NB4 (cell line): ENCODE measurements around the gene SEZ6.

ENCODE experiments used
- DNase-seq: peaks from one replicate; pipeline ENCODE4 v3.0.0; 2010; ENCODE audit warnings: low read depth
- H3K4me3 ChIP-seq: one replicate; pipeline ENCODE4 v1.5.1; 2011; ENCODE audit warnings: mild to moderate bottlenecking, low read depth, low read length, moderate library complexity
- MAX ChIP-seq: IDR thresholded peaks from 2 replicates; pipeline ENCODE4 v1.6.1; 2011; ENCODE audit warnings: low read depth, low read length
- MYC ChIP-seq: IDR thresholded peaks from 2 replicates; pipeline ENCODE4 v1.6.1; 2011; ENCODE audit warnings: low read depth, low read length
- POLR2A ChIP-seq: IDR thresholded peaks from 2 replicates; pipeline ENCODE4 v1.6.1; 2011; ENCODE audit warnings: mild to moderate bottlenecking; ENCODE audit not compliant: insufficient read length; ENCODE audit errors: extremely low read depth
- TF ChIP-seq, protein P1 (sequence below): IDR thresholded peaks from one replicate; pipeline ENCODE4 v1.5.1; 2012; ENCODE audit warnings: low read depth, low read length

SEZ6 gene

GRCh38 chr17:29032013-29032856 lies 26.4 kb upstream of the SEZ6 start:
- no peak overlapping the region for H3K4me3 ChIP-seq
- no peak for DNase-seq
- TF ChIP-seq MYC (no peak), POLR2A (no peak), MAX (no peak)
- TF ChIP-seq, protein P1, sequence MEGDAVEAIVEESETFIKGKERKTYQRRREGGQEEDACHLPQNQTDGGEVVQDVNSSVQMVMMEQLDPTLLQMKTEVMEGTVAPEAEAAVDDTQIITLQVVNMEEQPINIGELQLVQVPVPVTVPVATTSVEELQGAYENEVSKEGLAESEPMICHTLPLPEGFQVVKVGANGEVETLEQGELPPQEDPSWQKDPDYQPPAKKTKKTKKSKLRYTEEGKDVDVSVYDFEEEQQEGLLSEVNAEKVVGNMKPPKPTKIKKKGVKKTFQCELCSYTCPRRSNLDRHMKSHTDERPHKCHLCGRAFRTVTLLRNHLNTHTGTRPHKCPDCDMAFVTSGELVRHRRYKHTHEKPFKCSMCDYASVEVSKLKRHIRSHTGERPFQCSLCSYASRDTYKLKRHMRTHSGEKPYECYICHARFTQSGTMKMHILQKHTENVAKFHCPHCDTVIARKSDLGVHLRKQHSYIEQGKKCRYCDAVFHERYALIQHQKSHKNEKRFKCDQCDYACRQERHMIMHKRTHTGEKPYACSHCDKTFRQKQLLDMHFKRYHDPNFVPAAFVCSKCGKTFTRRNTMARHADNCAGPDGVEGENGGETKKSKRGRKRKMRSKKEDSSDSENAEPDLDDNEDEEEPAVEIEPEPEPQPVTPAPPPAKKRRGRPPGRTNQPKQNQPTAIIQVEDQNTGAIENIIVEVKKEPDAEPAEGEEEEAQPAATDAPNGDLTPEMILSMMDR, result no peak

- H3K4me3 ChIP-seq, result no peak overlapping the region
- DNase-seq, result no peak
- TF ChIP-seq POLR2A, result no peak
- TF ChIP-seq, protein P1, result no peak
- no peak for TF ChIP-seq MAX
These were observed 25.7 kb upstream of the SEZ6 start for GRCh38 chr17:29031488-29031887.

GRCh38 chr17:29024316-29024952 lies 18.6 kb upstream of the SEZ6 start:
- no peak overlapping the region for H3K4me3 ChIP-seq
- DNase-seq, result no peak
- TF ChIP-seq POLR2A (no peak), MAX (no peak), MYC (no peak)
- TF ChIP-seq, protein P1, result no peak

- TF ChIP-seq MAX (no peak), MYC (no peak), POLR2A (no peak)
- TF ChIP-seq, protein P1, result no peak
- no peak overlapping the region for H3K4me3 ChIP-seq
- no peak for DNase-seq
These were observed 16.2 kb upstream of the SEZ6 start for GRCh38 chr17:29022074-29022473.

- H3K4me3 ChIP-seq, result no peak overlapping the region
- TF ChIP-seq MYC (no peak), MAX (no peak), POLR2A (no peak)
- TF ChIP-seq, protein P1, result no peak
- DNase-seq, result no peak
These were observed 15.4 kb upstream of the SEZ6 start for GRCh38 chr17:29021226-29021625.
